ENCODE results near the gene FLT3LG.

FLT3LG gene

GRCh38 chr19:49507803-49508494 lies 33.9 kb downstream of the FLT3LG start:
- peaks cover 9% of the 10 kb centered on the region; the same call in 1 of the 2 replicates for H3K4me1 ChIP-seq (ENCODE audit: control insufficient read depth, insufficient read depth, low read length)
- peaks cover 2% of the 10 kb centered on the region; the same call in 1 of the 2 replicates for H3K9me3 ChIP-seq (ENCODE audit: control insufficient read depth, insufficient read depth, low read depth, low read length)
- H3K4me3 ChIP-seq (ENCODE audit: low read depth, low read length) = no peak overlapping the region
- no peak overlapping the region for H3K9ac ChIP-seq (ENCODE audit: low read length)
- no peaks in the 10 kb centered on the region for H3K27me3 ChIP-seq (ENCODE audit: control insufficient read depth, insufficient read depth, low read length)
- H3K36me3 ChIP-seq (ENCODE audit: control insufficient read depth, insufficient read depth, low read length) = no peaks in the 10 kb centered on the region
- H3K27ac ChIP-seq (ENCODE audit: low read depth, low read length) = no peak overlapping the region

GRCh38 chr19:49512970-49513745 lies 39.1 kb downstream of the FLT3LG start:
- peaks cover 17% of the 10 kb centered on the region for H3K4me1 ChIP-seq (ENCODE audit: control insufficient read depth, insufficient read depth, low read length)
- H3K9ac ChIP-seq (ENCODE audit: low read length) = peak overlapping the region; percentile 79
- peak overlapping the region; percentile 86 for H3K4me3 ChIP-seq (ENCODE audit: low read depth, low read length)
- peak overlapping the region; percentile 77; the same call in 1 of the 2 replicates for H3K27ac ChIP-seq (ENCODE audit: low read depth, low read length)
- no peaks in the 10 kb centered on the region for H3K27me3 ChIP-seq (ENCODE audit: control insufficient read depth, insufficient read depth, low read length)
- H3K36me3 ChIP-seq (ENCODE audit: control insufficient read depth, insufficient read depth, low read length) = peaks cover 11% of the 10 kb centered on the region
- H3K9me3 ChIP-seq (ENCODE audit: control insufficient read depth, insufficient read depth, low read depth, low read length) = peaks cover 2% of the 10 kb centered on the region; the same call in 1 of the 2 replicates

- no peaks in the 10 kb centered on the region for H3K9me3 ChIP-seq (ENCODE audit: control insufficient read depth, insufficient read depth, low read depth, low read length)
- peak overlapping the region; percentile 86 for H3K4me3 ChIP-seq (ENCODE audit: low read depth, low read length)
- H3K27ac ChIP-seq (ENCODE audit: low read depth, low read length) = no peak overlapping the region
Observed at GRCh38 chr19:49513746-49514118, 39.7 kb downstream of the FLT3LG start.

GRCh38 chr19:49514151-49514550 lies 40.1 kb downstream of the FLT3LG start:
- Histone ChIP-seq H3K27me3 (ENCODE audit: control insufficient read depth, insufficient read depth, low read length) (no peaks in the 10 kb centered on the region), H3K27ac (ENCODE audit: low read depth, low read length) (no peak overlapping the region), H3K36me3 (ENCODE audit: control insufficient read depth, insufficient read depth, low read length) (peaks cover 11% of the 10 kb centered on the region), H3K4me1 (ENCODE audit: control insufficient read depth, insufficient read depth, low read length) (peaks cover 17% of the 10 kb centered on the region), H3K9me3 (ENCODE audit: control insufficient read depth, insufficient read depth, low read depth, low read length) (no peaks in the 10 kb centered on the region), H3K4me3 (ENCODE audit: low read depth, low read length) (peak overlapping the region; percentile 86), H3K9ac (ENCODE audit: low read length) (peak overlapping the region; percentile 50)

More at GRCh38 chr19:49513746-49514118, 39.7 kb downstream of the FLT3LG start:
- Histone ChIP-seq H3K4me1 (ENCODE audit: control insufficient read depth, insufficient read depth, low read length) (peaks cover 17% of the 10 kb centered on the region), H3K9ac (ENCODE audit: low read length) (peak overlapping the region; percentile 22), H3K36me3 (ENCODE audit: control insufficient read depth, insufficient read depth, low read length) (peaks cover 11% of the 10 kb centered on the region), H3K27me3 (ENCODE audit: control insufficient read depth, insufficient read depth, low read length) (no peaks in the 10 kb centered on the region)

GRCh38 chr19:49515767-49516166 lies 41.8 kb downstream of the FLT3LG start:
- Histone ChIP-seq H3K9me3 (ENCODE audit: control insufficient read depth, insufficient read depth, low read depth, low read length) (no peaks in the 10 kb centered on the region), H3K4me3 (ENCODE audit: low read depth, low read length) (no peak overlapping the region), H3K36me3 (ENCODE audit: control insufficient read depth, insufficient read depth, low read length) (peaks cover 13% of the 10 kb centered on the region), H3K27me3 (ENCODE audit: control insufficient read depth, insufficient read depth, low read length) (no peaks in the 10 kb centered on the region), H3K27ac (ENCODE audit: low read depth, low read length) (no peak overlapping the region), H3K9ac (ENCODE audit: low read length) (no peak overlapping the region), H3K4me1 (ENCODE audit: control insufficient read depth, insufficient read depth, low read length) (peaks cover 17% of the 10 kb centered on the region)

- Histone ChIP-seq H3K9me3 (ENCODE audit: control insufficient read depth, insufficient read depth, low read depth, low read length) (no peaks in the 10 kb centered on the region), H3K4me1 (ENCODE audit: control insufficient read depth, insufficient read depth, low read length) (peaks cover 8% of the 10 kb centered on the region), H3K27me3 (ENCODE audit: control insufficient read depth, insufficient read depth, low read length) (no peaks in the 10 kb centered on the region), H3K9ac (ENCODE audit: low read length) (no peak overlapping the region), H3K27ac (ENCODE audit: low read depth, low read length) (no peak overlapping the region), H3K36me3 (ENCODE audit: control insufficient read depth, insufficient read depth, low read length) (peaks cover 15% of the 10 kb centered on the region), H3K4me3 (ENCODE audit: low read depth, low read length) (no peak overlapping the region)
Observed at GRCh38 chr19:49518033-49518432, 44.0 kb downstream of the FLT3LG start.

GRCh38 chr19:49520705-49521319 lies 46.8 kb downstream of the FLT3LG start:
- Histone ChIP-seq H3K36me3 (ENCODE audit: control insufficient read depth, insufficient read depth, low read length) (peaks cover 16% of the 10 kb centered on the region), H3K9ac (ENCODE audit: low read length) (no peak overlapping the region), H3K4me3 (ENCODE audit: low read depth, low read length) (no peak overlapping the region), H3K27ac (ENCODE audit: low read depth, low read length) (no peak overlapping the region), H3K27me3 (ENCODE audit: control insufficient read depth, insufficient read depth, low read length) (no peaks in the 10 kb centered on the region), H3K4me1 (ENCODE audit: control insufficient read depth, insufficient read depth, low read length) (no peaks in the 10 kb centered on the region), H3K9me3 (ENCODE audit: control insufficient read depth, insufficient read depth, low read depth, low read length) (no peaks in the 10 kb centered on the region)

- H3K27ac ChIP-seq (ENCODE audit: low read depth, low read length) = no peak overlapping the region
- no peaks in the 10 kb centered on the region; the same call in 1 of the 2 replicates for H3K4me1 ChIP-seq (ENCODE audit: control insufficient read depth, insufficient read depth, low read length)
- no peak overlapping the region for H3K9ac ChIP-seq (ENCODE audit: low read length)
- peaks cover 18% of the 10 kb centered on the region for H3K36me3 ChIP-seq (ENCODE audit: control insufficient read depth, insufficient read depth, low read length)
- H3K27me3 ChIP-seq (ENCODE audit: control insufficient read depth, insufficient read depth, low read length) = no peaks in the 10 kb centered on the region
- H3K9me3 ChIP-seq (ENCODE audit: control insufficient read depth, insufficient read depth, low read depth, low read length) = no peaks in the 10 kb centered on the region
- no peak overlapping the region for H3K4me3 ChIP-seq (ENCODE audit: low read depth, low read length)
Observed at GRCh38 chr19:49524812-49525455, 50.9 kb downstream of the FLT3LG start.

GRCh38 chr19:49528211-49528771 lies 54.3 kb downstream of the FLT3LG start:
- Histone ChIP-seq H3K9ac (ENCODE audit: low read length) (peak overlapping the region; percentile 57), H3K4me1 (ENCODE audit: control insufficient read depth, insufficient read depth, low read length) (peaks cover 7% of the 10 kb centered on the region; the same call in 1 of the 2 replicates), H3K36me3 (ENCODE audit: control insufficient read depth, insufficient read depth, low read length) (peaks cover 16% of the 10 kb centered on the region), H3K27me3 (ENCODE audit: control insufficient read depth, insufficient read depth, low read length) (no peaks in the 10 kb centered on the region), H3K9me3 (ENCODE audit: control insufficient read depth, insufficient read depth, low read depth, low read length) (no peaks in the 10 kb centered on the region), H3K27ac (ENCODE audit: low read depth, low read length) (no peak overlapping the region), H3K4me3 (ENCODE audit: low read depth, low read length) (peak overlapping the region; percentile 63)

- Histone ChIP-seq H3K4me3 (ENCODE audit: low read depth, low read length) (no peak overlapping the region), H3K27me3 (ENCODE audit: control insufficient read depth, insufficient read depth, low read length) (peaks cover 7% of the 10 kb centered on the region; the same call in 1 of the 2 replicates), H3K36me3 (ENCODE audit: control insufficient read depth, insufficient read depth, low read length) (peaks cover 6% of the 10 kb centered on the region; the same call in 1 of the 2 replicates), H3K27ac (ENCODE audit: low read depth, low read length) (no peak overlapping the region), H3K9ac (ENCODE audit: low read length) (no peak overlapping the region), H3K9me3 (ENCODE audit: control insufficient read depth, insufficient read depth, low read depth, low read length) (no peaks in the 10 kb centered on the region), H3K4me1 (ENCODE audit: control insufficient read depth, insufficient read depth, low read length) (peaks cover 14% of the 10 kb centered on the region; the same call in 1 of the 2 replicates)
Observed at GRCh38 chr19:49530708-49531107, 56.7 kb downstream of the FLT3LG start.

All from HUES6 (cell line).